ENCODE measurements around the gene EFNA5. TPM values are rescaled to one million over a fixed set of nuclear protein-coding genes. Genes with fewer than 3 reads are reported as not detected.
"Not testable (repeated sequence)": the region's sequence is repeated elsewhere in the genome, so short reads cannot be mapped to it uniquely, and the experiment has no call there.

The EFNA5 gene
- total and polyA plus RNA-seq, 5 experiments from 2014 or later, result 0.03 TPM; not detected in 4

GRCh38 chr5:107464876-107465275 lies 205.9 kb downstream of the EFNA5 start:
- POLR2A ChIA-PET, result no interaction called here
- DNase-seq (no peak), ATAC-seq (no peak)
- Mint-ChIP-seq H3K4me3 (no peak overlapping the region), H3K4me1 (peaks cover 0 to 19% (median 4%) of the 10 kb centered on the region in 4 donors), H3K36me3 (no peaks in the 10 kb centered on the region), H3K27me3 (peaks cover 0 to 3% (median 0%) of the 10 kb centered on the region in 5 donors), H3K27ac (peak overlapping the region in 3 of 10 donors; percentile 16 to 63 (median 48)), H3K9me3 (no peaks in the 10 kb centered on the region)

- DNase-seq (no peak), ATAC-seq (no peak)
- Mint-ChIP-seq H3K27ac (peak overlapping the region in 2 of 10 donors; percentile 16 to 63), H3K9me3 (no peaks in the 10 kb centered on the region), H3K36me3 (no peaks in the 10 kb centered on the region), H3K27me3 (peaks cover 0 to 4% (median 3%) of the 10 kb centered on the region in 5 donors), H3K4me3 (no peak overlapping the region), H3K4me1 (peaks cover 0 to 14% (median 2%) of the 10 kb centered on the region in 4 donors)
- POLR2A ChIA-PET, result no interaction called here
Observed at GRCh38 chr5:107464416-107464815, 206.3 kb downstream of the EFNA5 start.

- H3K36me3 Mint-ChIP-seq, result no peaks in the 10 kb centered on the region
- peaks cover 0 to 8% (median 0%) of the 10 kb centered on the region in 4 donors for H3K4me1 Mint-ChIP-seq
- H3K27ac Mint-ChIP-seq, result no peak overlapping the region
- no peaks in the 10 kb centered on the region for H3K9me3 Mint-ChIP-seq
- ATAC-seq (no peak), DNase-seq (no peak)
- POLR2A ChIA-PET, result no interaction called here
- H3K4me3 Mint-ChIP-seq, result no peak overlapping the region
- H3K27me3 Mint-ChIP-seq, result peaks cover 0 to 9% (median 4%) of the 10 kb centered on the region in 5 donors
Observed at GRCh38 chr5:107463731-107464130, 207.0 kb downstream of the EFNA5 start.

GRCh38 chr5:107461770-107462169 lies 209.0 kb downstream of the EFNA5 start:
- Mint-ChIP-seq H3K27ac (no peak overlapping the region), H3K36me3 (no peaks in the 10 kb centered on the region), H3K4me3 (no peak overlapping the region), H3K27me3 (peaks cover 0 to 9% (median 4%) of the 10 kb centered on the region in 5 donors), H3K9me3 (no peaks in the 10 kb centered on the region), H3K4me1 (peaks cover 0 to 4% (median 0%) of the 10 kb centered on the region in 4 donors)
- no peak for ATAC-seq
- POLR2A ChIA-PET, result no interaction called here
- no peak for DNase-seq

GRCh38 chr5:107460789-107461188 lies 209.9 kb downstream of the EFNA5 start:
- H3K27ac Mint-ChIP-seq, result no peak overlapping the region

GRCh38 chr5:107459605-107460004 lies 211.1 kb downstream of the EFNA5 start:
- no peak overlapping the region for H3K4me3 Mint-ChIP-seq
- no peaks in the 10 kb centered on the region for H3K9me3 Mint-ChIP-seq
- ATAC-seq (no peak), DNase-seq (no peak)
- peaks cover 0 to 9% (median 4%) of the 10 kb centered on the region in 5 donors for H3K27me3 Mint-ChIP-seq
- H3K36me3 Mint-ChIP-seq, result no peaks in the 10 kb centered on the region
- no peak overlapping the region for H3K27ac Mint-ChIP-seq
- POLR2A ChIA-PET, result no interaction called here
- H3K4me1 Mint-ChIP-seq, result peaks cover 0 to 2% (median 0%) of the 10 kb centered on the region in 4 donors

More at GRCh38 chr5:107460789-107461188, 209.9 kb downstream of the EFNA5 start:
- no peak overlapping the region for H3K4me3 Mint-ChIP-seq
- DNase-seq (no peak), ATAC-seq (no peak)
- POLR2A ChIA-PET, result no interaction called here
- H3K9me3 Mint-ChIP-seq, result no peaks in the 10 kb centered on the region
- no peaks in the 10 kb centered on the region for H3K36me3 Mint-ChIP-seq
- peaks cover 0 to 4% (median 0%) of the 10 kb centered on the region in 4 donors for H3K4me1 Mint-ChIP-seq
- H3K27me3 Mint-ChIP-seq, result peaks cover 0 to 9% (median 4%) of the 10 kb centered on the region in 5 donors

- DNase-seq (no peak), ATAC-seq (no peak)
- H3K36me3 Mint-ChIP-seq, result no peaks in the 10 kb centered on the region
- no peak overlapping the region for H3K4me3 Mint-ChIP-seq
- H3K27me3 Mint-ChIP-seq, result peaks cover 0 to 9% (median 4%) of the 10 kb centered on the region in 5 donors
- H3K9me3 Mint-ChIP-seq, result no peaks in the 10 kb centered on the region
- H3K4me1 Mint-ChIP-seq, result no peaks in the 10 kb centered on the region
- POLR2A ChIA-PET, result no interaction called here
- H3K27ac Mint-ChIP-seq, result no peak overlapping the region
Observed at GRCh38 chr5:107458322-107458721, 212.4 kb downstream of the EFNA5 start.

GRCh38 chr5:107457881-107458280 lies 212.9 kb downstream of the EFNA5 start:
- Mint-ChIP-seq H3K27me3 (peaks cover 0 to 9% (median 4%) of the 10 kb centered on the region in 5 donors), H3K4me3 (no peak overlapping the region), H3K9me3 (no peaks in the 10 kb centered on the region), H3K27ac (no peak overlapping the region), H3K4me1 (no peaks in the 10 kb centered on the region), H3K36me3 (no peaks in the 10 kb centered on the region)
- ATAC-seq, result no peak
- POLR2A ChIA-PET, result no interaction called here
- DNase-seq, result no peak

GRCh38 chr5:107457138-107457537 lies 213.6 kb downstream of the EFNA5 start:
- DNase-seq (no peak), ATAC-seq (no peak)
- H3K4me1 Mint-ChIP-seq, result no peaks in the 10 kb centered on the region
- H3K27ac Mint-ChIP-seq, result no peak overlapping the region
- no peaks in the 10 kb centered on the region for H3K36me3 Mint-ChIP-seq
- no peak overlapping the region for H3K4me3 Mint-ChIP-seq
- peaks cover 0 to 9% (median 4%) of the 10 kb centered on the region in 5 donors for H3K27me3 Mint-ChIP-seq
- H3K9me3 Mint-ChIP-seq, result no peaks in the 10 kb centered on the region
- POLR2A ChIA-PET, result no interaction called here

- POLR2A ChIA-PET, result no interaction called here
- Mint-ChIP-seq H3K27me3 (peaks cover 0 to 9% (median 4%) of the 10 kb centered on the region in 5 donors), H3K4me3 (no peak overlapping the region)
Observed at GRCh38 chr5:107456281-107456715, 214.4 kb downstream of the EFNA5 start.

GRCh38 chr5:107455111-107455544 lies 215.6 kb downstream of the EFNA5 start:
- Mint-ChIP-seq H3K4me3 (no peak overlapping the region), H3K9me3 (peaks cover 0 to 7% (median 0%) of the 10 kb centered on the region in 9 donors), H3K27me3 (peaks cover 0 to 9% (median 2%) of the 10 kb centered on the region in 5 donors), H3K4me1 (no peaks in the 10 kb centered on the region), H3K27ac (no peak overlapping the region), H3K36me3 (no peaks in the 10 kb centered on the region)
- DNase-seq (no peak), ATAC-seq (no peak)
- POLR2A ChIA-PET, result no interaction called here

More at GRCh38 chr5:107456281-107456715, 214.4 kb downstream of the EFNA5 start:
- Mint-ChIP-seq H3K4me1 (no peaks in the 10 kb centered on the region), H3K36me3 (no peaks in the 10 kb centered on the region), H3K9me3 (peaks cover 0 to 7% (median 0%) of the 10 kb centered on the region in 9 donors), H3K27ac (no peak overlapping the region)
- DNase-seq, result no peak
- ATAC-seq, result peak in 1 of 2 donors; percentile 22

- H3K9me3 Mint-ChIP-seq, ATAC-seq, DNase-seq, H3K4me1 Mint-ChIP-seq, H3K4me3 Mint-ChIP-seq, H3K36me3 Mint-ChIP-seq, H3K27ac Mint-ChIP-seq, POLR2A ChIA-PET: not testable (repeated sequence)
- H3K27me3 Mint-ChIP-seq, result peaks cover 0 to 12% (median 5%) of the 10 kb centered on the region in 5 donors
Observed at GRCh38 chr5:107451827-107452226, 218.9 kb downstream of the EFNA5 start.

GRCh38 chr5:107451028-107451427 lies 219.7 kb downstream of the EFNA5 start:
- Mint-ChIP-seq H3K9me3 (peaks cover 0 to 7% (median 0%) of the 10 kb centered on the region in 9 donors), H3K4me1 (peaks cover 0 to 2% (median 0%) of the 10 kb centered on the region in 4 donors), H3K36me3 (no peaks in the 10 kb centered on the region), H3K27ac (no peak overlapping the region), H3K27me3 (peaks cover under 1 to 12% (median 5%) of the 10 kb centered on the region in 5 donors), H3K4me3 (no peak overlapping the region)
- ATAC-seq, result no peak
- no peak for DNase-seq
- POLR2A ChIA-PET, result no interaction called here

- Mint-ChIP-seq H3K9me3 (peaks cover 0 to 7% (median 0%) of the 10 kb centered on the region in 9 donors), H3K4me1 (peaks cover 0 to 2% (median 0%) of the 10 kb centered on the region in 4 donors), H3K27me3 (peaks cover 1 to 12% (median 5%) of the 10 kb centered on the region in 5 donors), H3K27ac (no peak overlapping the region), H3K4me3 (no peak overlapping the region), H3K36me3 (no peaks in the 10 kb centered on the region)
- DNase-seq (no peak), ATAC-seq (no peak)
- POLR2A ChIA-PET, result no interaction called here
Observed at GRCh38 chr5:107450531-107450930, 220.2 kb downstream of the EFNA5 start.
